Measurements from ENCODE around the gene USPL1. TPM values are rescaled to one million over a fixed set of nuclear protein-coding genes. Genes with fewer than 3 reads are reported as not detected.

Gene USPL1
- total RNA-seq (10 to 100 TPM; 11.3 to 13.0 TPM), polyA plus RNA-seq (1 to 10 TPM; 4.1 to 5.2 TPM)

GRCh38 chr13:30617315-30618185 is at the start of gene USPL1:
USPL1 (plus strand) TSS chr13:30617920; CDS start chr13:30621141, 3,221 bp downstream.
- peak within 1 kb of the TSS; percentile 100 for H3K27ac ChIP-seq (ENCODE audit: low read depth in 1 of 2, low read length in 2 of 2)
- WGBS, result under 1% methylated on average over 78 of the region's 78 CpGs
- no peaks in the 10 kb centered on the region for H3K27me3 ChIP-seq (ENCODE audit: control insufficient read depth in 4 of 4, insufficient read depth in 4 of 4, low read length in 3 of 4)
- peak; percentile 99 for DNase-seq (ENCODE audit: low spot score)
- peak within 1 kb of the TSS; percentile 100 for H3K9ac ChIP-seq (ENCODE audit: low read depth in 1 of 2, low read length in 2 of 2)
- H3K4me3 ChIP-seq (ENCODE audit: low read depth in 1 of 3, low read length in 3 of 3), result peak within 1 kb of the TSS; percentile 81 to 91 (median 90)
- no peaks in the 10 kb centered on the region for H3K9me3 ChIP-seq (ENCODE audit: control insufficient read depth in 4 of 4, low read length in 3 of 4)
- peaks cover 0 to under 1% (median 0%) of the 10 kb centered on the region in 4 donors for H3K36me3 ChIP-seq (ENCODE audit: control insufficient read depth in 4 of 4, insufficient read depth in 3 of 4, low read depth in 1 of 4, low read length in 3 of 4)
- TF ChIP-seq, protein P1, sequence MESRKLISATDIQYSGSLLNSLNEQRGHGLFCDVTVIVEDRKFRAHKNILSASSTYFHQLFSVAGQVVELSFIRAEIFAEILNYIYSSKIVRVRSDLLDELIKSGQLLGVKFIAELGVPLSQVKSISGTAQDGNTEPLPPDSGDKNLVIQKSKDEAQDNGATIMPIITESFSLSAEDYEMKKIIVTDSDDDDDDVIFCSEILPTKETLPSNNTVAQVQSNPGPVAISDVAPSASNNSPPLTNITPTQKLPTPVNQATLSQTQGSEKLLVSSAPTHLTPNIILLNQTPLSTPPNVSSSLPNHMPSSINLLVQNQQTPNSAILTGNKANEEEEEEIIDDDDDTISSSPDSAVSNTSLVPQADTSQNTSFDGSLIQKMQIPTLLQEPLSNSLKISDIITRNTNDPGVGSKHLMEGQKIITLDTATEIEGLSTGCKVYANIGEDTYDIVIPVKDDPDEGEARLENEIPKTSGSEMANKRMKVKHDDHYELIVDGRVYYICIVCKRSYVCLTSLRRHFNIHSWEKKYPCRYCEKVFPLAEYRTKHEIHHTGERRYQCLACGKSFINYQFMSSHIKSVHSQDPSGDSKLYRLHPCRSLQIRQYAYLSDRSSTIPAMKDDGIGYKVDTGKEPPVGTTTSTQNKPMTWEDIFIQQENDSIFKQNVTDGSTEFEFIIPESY (IDR thresholded peaks at IDR 0.05), result peak; percentile 42
- TF ChIP-seq ATF3 (IDR thresholded peaks at IDR 0.05), result peak; percentile 81
- peak; percentile 96 for TF ChIP-seq SP1 (IDR thresholded peaks at IDR 0.05)
- TF ChIP-seq RAD21 (IDR thresholded peaks at IDR 0.05), result peak; percentile 42 to 67
- peak; percentile 60 to 64 for TF ChIP-seq HNF4A (conservative IDR thresholded peaks at IDR 0.05)
- TF ChIP-seq REST (IDR thresholded peaks at IDR 0.05), result peak; percentile 84
- TF ChIP-seq, protein P2, sequence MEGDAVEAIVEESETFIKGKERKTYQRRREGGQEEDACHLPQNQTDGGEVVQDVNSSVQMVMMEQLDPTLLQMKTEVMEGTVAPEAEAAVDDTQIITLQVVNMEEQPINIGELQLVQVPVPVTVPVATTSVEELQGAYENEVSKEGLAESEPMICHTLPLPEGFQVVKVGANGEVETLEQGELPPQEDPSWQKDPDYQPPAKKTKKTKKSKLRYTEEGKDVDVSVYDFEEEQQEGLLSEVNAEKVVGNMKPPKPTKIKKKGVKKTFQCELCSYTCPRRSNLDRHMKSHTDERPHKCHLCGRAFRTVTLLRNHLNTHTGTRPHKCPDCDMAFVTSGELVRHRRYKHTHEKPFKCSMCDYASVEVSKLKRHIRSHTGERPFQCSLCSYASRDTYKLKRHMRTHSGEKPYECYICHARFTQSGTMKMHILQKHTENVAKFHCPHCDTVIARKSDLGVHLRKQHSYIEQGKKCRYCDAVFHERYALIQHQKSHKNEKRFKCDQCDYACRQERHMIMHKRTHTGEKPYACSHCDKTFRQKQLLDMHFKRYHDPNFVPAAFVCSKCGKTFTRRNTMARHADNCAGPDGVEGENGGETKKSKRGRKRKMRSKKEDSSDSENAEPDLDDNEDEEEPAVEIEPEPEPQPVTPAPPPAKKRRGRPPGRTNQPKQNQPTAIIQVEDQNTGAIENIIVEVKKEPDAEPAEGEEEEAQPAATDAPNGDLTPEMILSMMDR (IDR thresholded peaks at IDR 0.05; ENCODE audit: low read depth, low read length, missing input control), result peak; percentile 58
- TF ChIP-seq FOXA2 (IDR thresholded peaks at IDR 0.05), result peak; percentile 77
- peak; percentile 97 for TF ChIP-seq YY1 (IDR thresholded peaks at IDR 0.05)
- peak; percentile 56 to 60 for TF ChIP-seq JUND (IDR thresholded peaks at IDR 0.05)
- TF ChIP-seq HNF4G (IDR thresholded peaks at IDR 0.05), result peak; percentile 69
- peak; percentile 96 for TF ChIP-seq MAX (IDR thresholded peaks at IDR 0.05)
- peak; percentile 71 for TF ChIP-seq TAF1 (conservative IDR thresholded peaks at IDR 0.05)
- peak; percentile 85 for TF ChIP-seq FOXA1 (IDR thresholded peaks at IDR 0.05)
- peak; percentile 72 to 84 for TF ChIP-seq EGR1 (IDR thresholded peaks at IDR 0.05; ENCODE audit: low read depth in 2 of 2)
- peak; percentile 83 for TF ChIP-seq NR2F2 (IDR thresholded peaks at IDR 0.05)
- peak; percentile 78 to 90 for TF ChIP-seq RXRA (IDR thresholded peaks at IDR 0.05)
- TF ChIP-seq GABPA (IDR thresholded peaks at IDR 0.05 in 1 of 2, conservative IDR thresholded peaks at IDR 0.05 in 1 of 2), result peak; percentile 100
- H3K4me1 ChIP-seq (ENCODE audit: control insufficient read depth in 4 of 4, insufficient read depth in 4 of 4, low read length in 3 of 4), result peaks cover 4 to 25% (median 12%) of the 10 kb centered on the region in 4 donors

Data from liver (tissue), 9 donors.